ENCODE results near the gene UBE2O.

Gene UBE2O

GRCh38 chr17:76407509-76407908 is 45.4 kb downstream of the UBE2O start:
- Histone ChIP-seq H3K9ac (ENCODE audit: low read length) (no peak overlapping the region), H2BK12ac (ENCODE audit: low read length) (no peak overlapping the region), H3K27me3 (ENCODE audit: insufficient read depth, low read length) (no peaks in the 10 kb centered on the region), H2BK5ac (ENCODE audit: low read depth, low read length, poor library complexity) (no peak overlapping the region), H4K91ac (ENCODE audit: low read depth, low read length) (no peak overlapping the region), H3K79me1 (ENCODE audit: low read length) (no peaks in the 10 kb centered on the region), H3K18ac (ENCODE audit: low read length) (no peak overlapping the region), H3K36me3 (ENCODE audit: control insufficient read depth in 1 of 2, insufficient read depth in 2 of 2, low read length in 2 of 2) (peaks cover 11 to 14% of the 10 kb centered on the region in 2 experiments), H3K4me2 (ENCODE audit: low read length) (no peak overlapping the region), H3K14ac (ENCODE audit: low read length) (no peak overlapping the region), H2AFZ (ENCODE audit: insufficient read depth, low read length, poor library complexity) (no peak overlapping the region), H3K9me3 (ENCODE audit: insufficient read depth, low read depth, low read length) (no peaks in the 10 kb centered on the region), H4K8ac (ENCODE audit: low read depth, low read length) (no peak overlapping the region), H3K4me1 (ENCODE audit: control insufficient read depth in 1 of 2, insufficient read depth in 2 of 2, low read length in 2 of 2) (no peaks in the 10 kb centered on the region), H2AK5ac (ENCODE audit: low read length) (no peak overlapping the region), H4K12ac (ENCODE audit: low read depth, low read length) (no peak overlapping the region), H3K4me3 (ENCODE audit: low read depth, low read length) (no peak overlapping the region), H3K27ac (ENCODE audit: low read depth, low read length) (no peak overlapping the region), H3K79me2 (ENCODE audit: control insufficient read depth, insufficient read depth, low read length, poor library complexity) (no peaks in the 10 kb centered on the region), H3K4ac (ENCODE audit: low read depth, low read length) (no peak overlapping the region), H3K23ac (ENCODE audit: low read length) (no peak overlapping the region), H2BK120ac (ENCODE audit: insufficient read depth, low read length, poor library complexity) (no peak overlapping the region)
- WGBS (ENCODE audit: extremely low coverage, insufficient coverage, insufficient read length) = no CpG with 5 or more reads among the region's 4 CpGs
- DNase-seq = no peak

GRCh38 chr17:76405967-76406647 is 46.8 kb downstream of the UBE2O start:
- H2BK12ac ChIP-seq (ENCODE audit: low read length) = no peak overlapping the region
- H3K4ac ChIP-seq (ENCODE audit: low read depth, low read length) = no peak overlapping the region
- H3K14ac ChIP-seq (ENCODE audit: low read length) = no peak overlapping the region
- H3K27ac ChIP-seq (ENCODE audit: low read depth, low read length) = no peak overlapping the region
- H4K12ac ChIP-seq (ENCODE audit: low read depth, low read length) = no peak overlapping the region
- no peaks in the 10 kb centered on the region for H3K27me3 ChIP-seq (ENCODE audit: insufficient read depth, low read length)
- H3K36me3 ChIP-seq (ENCODE audit: control insufficient read depth in 1 of 2, insufficient read depth in 2 of 2, low read length in 2 of 2) = peaks cover 20 to 24% of the 10 kb centered on the region in 2 experiments
- H2AFZ ChIP-seq (ENCODE audit: insufficient read depth, low read length, poor library complexity) = no peak overlapping the region
- H4K8ac ChIP-seq (ENCODE audit: low read depth, low read length) = no peak overlapping the region
- H2AK5ac ChIP-seq (ENCODE audit: low read length) = no peak overlapping the region
- H3K79me2 ChIP-seq (ENCODE audit: control insufficient read depth, insufficient read depth, low read length, poor library complexity) = no peaks in the 10 kb centered on the region
- DNase-seq = no peak
- WGBS (ENCODE audit: extremely low coverage, insufficient coverage, insufficient read length) = no CpG with 5 or more reads among the region's 16 CpGs
- no peaks in the 10 kb centered on the region for H3K79me1 ChIP-seq (ENCODE audit: low read length)
- no peak overlapping the region for H4K91ac ChIP-seq (ENCODE audit: low read depth, low read length)
- H3K4me3 ChIP-seq (ENCODE audit: low read depth, low read length) = no peak overlapping the region
- H3K4me2 ChIP-seq (ENCODE audit: low read length) = no peak overlapping the region
- no peak overlapping the region for H3K23ac ChIP-seq (ENCODE audit: low read length)
- no peak overlapping the region for H3K18ac ChIP-seq (ENCODE audit: low read length)
- H3K4me1 ChIP-seq (ENCODE audit: control insufficient read depth in 1 of 2, insufficient read depth in 2 of 2, low read length in 2 of 2) = no peaks in the 10 kb centered on the region
- H3K9me3 ChIP-seq (ENCODE audit: insufficient read depth, low read depth, low read length) = no peaks in the 10 kb centered on the region
- H3K9ac ChIP-seq (ENCODE audit: low read length) = no peak overlapping the region
- H2BK120ac ChIP-seq (ENCODE audit: insufficient read depth, low read length, poor library complexity) = no peak overlapping the region
- no peak overlapping the region for H2BK5ac ChIP-seq (ENCODE audit: low read depth, low read length, poor library complexity)

GRCh38 chr17:76405607-76405966 is 47.4 kb downstream of the UBE2O start:
- Histone ChIP-seq H4K91ac (ENCODE audit: low read depth, low read length) (no peak overlapping the region), H3K4me1 (ENCODE audit: control insufficient read depth in 1 of 2, insufficient read depth in 2 of 2, low read length in 2 of 2) (no peaks in the 10 kb centered on the region), H2AK5ac (ENCODE audit: low read length) (no peak overlapping the region), H3K36me3 (ENCODE audit: control insufficient read depth in 1 of 2, insufficient read depth in 2 of 2, low read length in 2 of 2) (peaks cover 25 to 29% of the 10 kb centered on the region in 2 experiments), H3K4me3 (ENCODE audit: low read depth, low read length) (no peak overlapping the region), H3K23ac (ENCODE audit: low read length) (no peak overlapping the region), H3K9me3 (ENCODE audit: insufficient read depth, low read depth, low read length) (no peaks in the 10 kb centered on the region), H3K9ac (ENCODE audit: low read length) (no peak overlapping the region), H2BK120ac (ENCODE audit: insufficient read depth, low read length, poor library complexity) (no peak overlapping the region), H4K12ac (ENCODE audit: low read depth, low read length) (no peak overlapping the region), H3K27ac (ENCODE audit: low read depth, low read length) (no peak overlapping the region), H2BK12ac (ENCODE audit: low read length) (no peak overlapping the region), H3K18ac (ENCODE audit: low read length) (no peak overlapping the region), H3K79me2 (ENCODE audit: control insufficient read depth, insufficient read depth, low read length, poor library complexity) (no peaks in the 10 kb centered on the region), H4K8ac (ENCODE audit: low read depth, low read length) (no peak overlapping the region), H3K79me1 (ENCODE audit: low read length) (no peaks in the 10 kb centered on the region), H2BK5ac (ENCODE audit: low read depth, low read length, poor library complexity) (no peak overlapping the region), H3K27me3 (ENCODE audit: insufficient read depth, low read length) (no peaks in the 10 kb centered on the region), H2AFZ (ENCODE audit: insufficient read depth, low read length, poor library complexity) (no peak overlapping the region), H3K14ac (ENCODE audit: low read length) (no peak overlapping the region), H3K4me2 (ENCODE audit: low read length) (no peak overlapping the region), H3K4ac (ENCODE audit: low read depth, low read length) (no peak overlapping the region)
- WGBS (ENCODE audit: extremely low coverage, insufficient coverage, insufficient read length) = no CpG with 5 or more reads among the region's 9 CpGs
- no peak for DNase-seq

GRCh38 chr17:76404976-76405563 is 47.9 kb downstream of the UBE2O start:
- WGBS (ENCODE audit: extremely low coverage, insufficient coverage, insufficient read length) = no CpG with 5 or more reads among the region's 25 CpGs
- Histone ChIP-seq H2AK5ac (ENCODE audit: low read length) (no peak overlapping the region), H3K79me2 (ENCODE audit: control insufficient read depth, insufficient read depth, low read length, poor library complexity) (no peaks in the 10 kb centered on the region), H2AFZ (ENCODE audit: insufficient read depth, low read length, poor library complexity) (no peak overlapping the region), H3K36me3 (ENCODE audit: control insufficient read depth in 1 of 2, insufficient read depth in 2 of 2, low read length in 2 of 2) (peaks cover 30 to 35% of the 10 kb centered on the region in 2 experiments), H3K14ac (ENCODE audit: low read length) (no peak overlapping the region), H4K12ac (ENCODE audit: low read depth, low read length) (no peak overlapping the region), H3K23ac (ENCODE audit: low read length) (no peak overlapping the region), H4K8ac (ENCODE audit: low read depth, low read length) (no peak overlapping the region), H3K79me1 (ENCODE audit: low read length) (no peaks in the 10 kb centered on the region), H3K18ac (ENCODE audit: low read length) (no peak overlapping the region), H3K4me3 (ENCODE audit: low read depth, low read length) (no peak overlapping the region), H4K91ac (ENCODE audit: low read depth, low read length) (no peak overlapping the region), H3K9me3 (ENCODE audit: insufficient read depth, low read depth, low read length) (no peaks in the 10 kb centered on the region), H2BK120ac (ENCODE audit: insufficient read depth, low read length, poor library complexity) (no peak overlapping the region), H2BK12ac (ENCODE audit: low read length) (no peak overlapping the region), H3K9ac (ENCODE audit: low read length) (no peak overlapping the region), H3K27ac (ENCODE audit: low read depth, low read length) (no peak overlapping the region), H3K4me1 (ENCODE audit: control insufficient read depth in 1 of 2, insufficient read depth in 2 of 2, low read length in 2 of 2) (no peaks in the 10 kb centered on the region), H2BK5ac (ENCODE audit: low read depth, low read length, poor library complexity) (no peak overlapping the region), H3K4ac (ENCODE audit: low read depth, low read length) (no peak overlapping the region), H3K4me2 (ENCODE audit: low read length) (no peak overlapping the region), H3K27me3 (ENCODE audit: insufficient read depth, low read length) (no peaks in the 10 kb centered on the region)
- no peak for DNase-seq
